Measurements from ENCODE around the gene NTM.

Gene NTM

GRCh38 chr11:131822506-131822905 lies 452.1 kb downstream of the NTM start:
- DNase-seq (ENCODE audit: low spot score) (no peak), ATAC-seq (ENCODE audit: low read depth) (no peak)
- H3K36me3 ChIP-seq (ENCODE audit: low read depth) = no peaks in the 10 kb centered on the region
- H3K4me1 ChIP-seq (ENCODE audit: insufficient read depth, poor library complexity, severe bottlenecking) = no peaks in the 10 kb centered on the region
- H3K27me3 ChIP-seq (ENCODE audit: insufficient read depth, poor library complexity, severe bottlenecking) = peaks cover 76% of the 10 kb centered on the region
- no peak overlapping the region for H3K27ac ChIP-seq (ENCODE audit: poor library complexity, severe bottlenecking)
- H3K9me3 ChIP-seq (ENCODE audit: severe bottlenecking) = no peaks in the 10 kb centered on the region
- no peak overlapping the region for H3K4me3 ChIP-seq (ENCODE audit: severe bottlenecking)
- TF ChIP-seq CTCF (IDR thresholded peaks at IDR 0.05; ENCODE audit: poor library complexity, severe bottlenecking) = no peak

GRCh38 chr11:131823772-131824171 lies 453.4 kb downstream of the NTM start:
- no peaks in the 10 kb centered on the region for H3K36me3 ChIP-seq (ENCODE audit: low read depth)
- no peaks in the 10 kb centered on the region for H3K9me3 ChIP-seq (ENCODE audit: severe bottlenecking)

GRCh38 chr11:131824771-131825170 lies 454.4 kb downstream of the NTM start:
- Histone ChIP-seq H3K27me3 (ENCODE audit: insufficient read depth, poor library complexity, severe bottlenecking) (peaks cover 62% of the 10 kb centered on the region), H3K9me3 (ENCODE audit: severe bottlenecking) (no peaks in the 10 kb centered on the region), H3K4me3 (ENCODE audit: severe bottlenecking) (no peak overlapping the region), H3K36me3 (ENCODE audit: low read depth) (no peaks in the 10 kb centered on the region), H3K27ac (ENCODE audit: poor library complexity, severe bottlenecking) (no peak overlapping the region), H3K4me1 (ENCODE audit: insufficient read depth, poor library complexity, severe bottlenecking) (no peaks in the 10 kb centered on the region)
- TF ChIP-seq CTCF (IDR thresholded peaks at IDR 0.05; ENCODE audit: poor library complexity, severe bottlenecking) = no peak
- no peak for DNase-seq (ENCODE audit: low spot score)
- ATAC-seq (ENCODE audit: low read depth) = no peak

More at GRCh38 chr11:131823772-131824171, 453.4 kb downstream of the NTM start:
- no peak for ATAC-seq (ENCODE audit: low read depth)
- Histone ChIP-seq H3K27me3 (ENCODE audit: insufficient read depth, poor library complexity, severe bottlenecking) (peaks cover 68% of the 10 kb centered on the region), H3K4me1 (ENCODE audit: insufficient read depth, poor library complexity, severe bottlenecking) (no peaks in the 10 kb centered on the region), H3K27ac (ENCODE audit: poor library complexity, severe bottlenecking) (no peak overlapping the region), H3K4me3 (ENCODE audit: severe bottlenecking) (no peak overlapping the region)
- DNase-seq (ENCODE audit: low spot score) = no peak
- no peak for TF ChIP-seq CTCF (IDR thresholded peaks at IDR 0.05; ENCODE audit: poor library complexity, severe bottlenecking)

- no peak for DNase-seq (ENCODE audit: low spot score)
These were observed 457.0 kb downstream of the NTM start for GRCh38 chr11:131827430-131827829.

More at GRCh38 chr11:131827430-131827829, 457.0 kb downstream of the NTM start:
- Histone ChIP-seq H3K27ac (ENCODE audit: poor library complexity, severe bottlenecking) (no peak overlapping the region), H3K27me3 (ENCODE audit: insufficient read depth, poor library complexity, severe bottlenecking) (peaks cover 58% of the 10 kb centered on the region), H3K4me3 (ENCODE audit: severe bottlenecking) (no peak overlapping the region), H3K36me3 (ENCODE audit: low read depth) (no peaks in the 10 kb centered on the region), H3K4me1 (ENCODE audit: insufficient read depth, poor library complexity, severe bottlenecking) (no peaks in the 10 kb centered on the region), H3K9me3 (ENCODE audit: severe bottlenecking) (no peaks in the 10 kb centered on the region)
- ATAC-seq (ENCODE audit: low read depth) = no peak
- TF ChIP-seq CTCF (IDR thresholded peaks at IDR 0.05; ENCODE audit: poor library complexity, severe bottlenecking) = no peak
